Prostate gland (tissue), 2 donors: Measurements from ENCODE around the gene FAM184B. TPM values are rescaled to one million over a fixed set of nuclear protein-coding genes. Genes with fewer than 3 reads are reported as not detected.

Experiments
- DNase-seq: peaks from one replicate; pipeline ENCODE4 v3.0.0-alpha.2; 2019; ENCODE audit warnings: low spot score
- H3K27ac ChIP-seq, 2 donors: fragments of 200-600 bp; sonication (generic); 2 replicates each; pipeline ENCODE4 v1.5.1; 2017 to 2019
- H3K27me3 ChIP-seq: fragments of 200-600 bp; sonication (generic); replicated peaks from 2 replicates; pipeline ENCODE4 v1.5.1; 2019; ENCODE audit not compliant: insufficient read depth
- H3K36me3 ChIP-seq, 2 donors: fragments of 200-600 bp; sonication (generic); 1 replicate in 1 of 2; 2 replicates in 1 of 2; pipeline versions ENCODE4 v1.5.1 to v1.8.1; 2017 to 2019
- H3K4me1 ChIP-seq: fragments of 200-600 bp; sonication (generic); replicated peaks from 2 replicates; pipeline ENCODE4 v1.5.1; 2019
- H3K4me3 ChIP-seq, 2 donors: fragments of 200-600 bp; sonication (generic); 2 replicates each; pipeline ENCODE4 v1.5.1; 2017 to 2019
- H3K9me3 ChIP-seq: fragments of 200-600 bp; sonication (generic); 2 replicates; pipeline ENCODE4 v1.5.1; 2017
- POLR2A ChIP-seq: fragments of 450-650 bp; IDR thresholded peaks from one replicate; pipeline ENCODE4 v1.6.1; 2016; ENCODE audit warnings: antibody characterized with exemption, mild to moderate bottlenecking
- POLR2AphosphoS5 ChIP-seq: sonication (generic); formaldehyde crosslinking; IDR thresholded peaks from one replicate; pipeline ENCODE4 v1.6.1; 2017; ENCODE audit warnings: antibody characterized with exemption
- WGBS: methylation state at CpG from one replicate; pipeline ENCODE4 v1.1.5; 2018; 5-methylcytosine and 5-hydroxymethylcytosine counted together
- intact Hi-C: fragments of 100-400 bp; cut with DNase I; formaldehyde crosslinking; loops from one replicate; pipeline ENCODE4 v1.14.2; 2022
- total RNA-seq, 2 donors: library from RNA; depleted of rRNA; stranded (reverse); fragments of >200 nt; gene quantifications; one replicate each; pipeline ENCODE4 v1.1.0, GENCODE V29; 2016
- TF ChIP-seq, protein P1 (sequence below), 4 experiments: fragments of 200-600 bp in 2 of 4; fragments of 450-650 bp in 2 of 4; sonication (generic) in 2 of 4; IDR thresholded peaks; 1 replicate in 3 of 4; 2 replicates in 1 of 4; pipeline ENCODE4 v1.5.1; 2016 to 2019; ENCODE audit warnings: antibody characterized with exemption in 4 of 4, mild to moderate bottlenecking in 2 of 4, moderate library complexity in 2 of 4

Gene FAM184B
- total RNA-seq, 2 donors from 2014 or later: 0.09 to 0.34 TPM

DNA sequence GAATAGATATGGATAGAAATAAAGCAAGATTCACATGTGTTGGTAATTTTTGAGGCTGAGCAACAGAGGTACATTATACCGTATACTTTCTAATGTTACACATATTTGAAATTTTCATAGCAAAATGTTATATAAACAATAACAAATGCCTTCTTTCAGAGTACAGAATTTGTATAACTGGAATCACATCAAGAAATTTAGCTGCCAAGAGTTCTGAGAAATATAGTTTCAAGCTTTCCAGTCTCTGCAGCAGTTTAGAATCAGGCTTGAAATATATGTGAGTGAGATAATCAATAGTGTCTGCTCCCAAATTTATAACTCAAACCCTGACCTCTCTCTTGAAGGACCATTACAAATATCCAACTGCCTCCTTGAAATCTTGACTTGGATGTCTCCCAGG lies 23.8 kb downstream of the FAM184B start:
- no peak for TF ChIP-seq POLR2AphosphoS5
- TF ChIP-seq, protein P1, sequence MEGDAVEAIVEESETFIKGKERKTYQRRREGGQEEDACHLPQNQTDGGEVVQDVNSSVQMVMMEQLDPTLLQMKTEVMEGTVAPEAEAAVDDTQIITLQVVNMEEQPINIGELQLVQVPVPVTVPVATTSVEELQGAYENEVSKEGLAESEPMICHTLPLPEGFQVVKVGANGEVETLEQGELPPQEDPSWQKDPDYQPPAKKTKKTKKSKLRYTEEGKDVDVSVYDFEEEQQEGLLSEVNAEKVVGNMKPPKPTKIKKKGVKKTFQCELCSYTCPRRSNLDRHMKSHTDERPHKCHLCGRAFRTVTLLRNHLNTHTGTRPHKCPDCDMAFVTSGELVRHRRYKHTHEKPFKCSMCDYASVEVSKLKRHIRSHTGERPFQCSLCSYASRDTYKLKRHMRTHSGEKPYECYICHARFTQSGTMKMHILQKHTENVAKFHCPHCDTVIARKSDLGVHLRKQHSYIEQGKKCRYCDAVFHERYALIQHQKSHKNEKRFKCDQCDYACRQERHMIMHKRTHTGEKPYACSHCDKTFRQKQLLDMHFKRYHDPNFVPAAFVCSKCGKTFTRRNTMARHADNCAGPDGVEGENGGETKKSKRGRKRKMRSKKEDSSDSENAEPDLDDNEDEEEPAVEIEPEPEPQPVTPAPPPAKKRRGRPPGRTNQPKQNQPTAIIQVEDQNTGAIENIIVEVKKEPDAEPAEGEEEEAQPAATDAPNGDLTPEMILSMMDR (IDR thresholded peaks at IDR 0.05): no peak
- TF ChIP-seq POLR2A: no peak
- no peaks in the 10 kb centered on the region for H3K36me3 ChIP-seq
- no peak overlapping the region for H3K4me3 ChIP-seq
- 40% methylated on average over 1 of the region's 1 CpG for WGBS
- intact Hi-C loops: no loop called here
- no peak for DNase-seq
- H3K27ac ChIP-seq: no peak overlapping the region
- H3K27me3 ChIP-seq: no peaks in the 10 kb centered on the region
- no peaks in the 10 kb centered on the region for H3K9me3 ChIP-seq
- H3K4me1 ChIP-seq: no peaks in the 10 kb centered on the region

DNA sequence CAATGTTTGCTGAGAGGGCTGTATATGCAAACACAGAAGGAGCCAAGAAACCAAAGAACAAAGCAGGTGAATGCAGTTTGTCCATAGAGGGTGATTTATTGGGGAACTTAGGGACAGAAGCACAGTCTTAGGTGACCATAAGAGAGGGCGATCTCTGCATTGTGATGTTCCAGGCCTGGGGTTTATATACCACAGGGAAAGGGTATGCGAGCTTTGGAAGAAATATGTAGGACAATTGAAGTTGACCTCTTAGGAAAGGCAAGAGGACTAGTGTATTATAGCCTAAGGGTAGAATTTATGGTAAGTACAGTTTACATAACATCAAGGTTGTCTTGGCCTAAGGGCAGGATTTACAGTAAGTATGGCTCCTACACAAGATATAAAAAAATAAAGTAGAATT lies 27.8 kb downstream of the FAM184B start:
- Histone ChIP-seq H3K27ac (no peak overlapping the region), H3K4me1 (no peaks in the 10 kb centered on the region), H3K9me3 (no peaks in the 10 kb centered on the region), H3K27me3 (no peaks in the 10 kb centered on the region), H3K4me3 (no peak overlapping the region), H3K36me3 (no peaks in the 10 kb centered on the region)
- WGBS: 93% methylated on average over 2 of the region's 2 CpGs
- DNase-seq: no peak
- intact Hi-C loops: no loop called here
- no peak for TF ChIP-seq POLR2A
- TF ChIP-seq POLR2AphosphoS5: no peak
- TF ChIP-seq, protein P1 (IDR thresholded peaks at IDR 0.05): no peak

- DNase-seq: no peak
- no peaks in the 10 kb centered on the region for H3K9me3 ChIP-seq
- no peak overlapping the region for H3K4me3 ChIP-seq
- H3K4me1 ChIP-seq: no peaks in the 10 kb centered on the region
- TF ChIP-seq, protein P1 (IDR thresholded peaks at IDR 0.05): no peak
- TF ChIP-seq POLR2A (no peak), POLR2AphosphoS5 (no peak)
- H3K27ac ChIP-seq: no peak overlapping the region
- WGBS: 46% methylated on average over 4 of the region's 4 CpGs
- H3K36me3 ChIP-seq: no peaks in the 10 kb centered on the region
- no peaks in the 10 kb centered on the region for H3K27me3 ChIP-seq
- intact Hi-C loops: no loop called here
Observed at GRCh38 chr4:17740702-17741101, 40.7 kb downstream of the FAM184B start.

DNA sequence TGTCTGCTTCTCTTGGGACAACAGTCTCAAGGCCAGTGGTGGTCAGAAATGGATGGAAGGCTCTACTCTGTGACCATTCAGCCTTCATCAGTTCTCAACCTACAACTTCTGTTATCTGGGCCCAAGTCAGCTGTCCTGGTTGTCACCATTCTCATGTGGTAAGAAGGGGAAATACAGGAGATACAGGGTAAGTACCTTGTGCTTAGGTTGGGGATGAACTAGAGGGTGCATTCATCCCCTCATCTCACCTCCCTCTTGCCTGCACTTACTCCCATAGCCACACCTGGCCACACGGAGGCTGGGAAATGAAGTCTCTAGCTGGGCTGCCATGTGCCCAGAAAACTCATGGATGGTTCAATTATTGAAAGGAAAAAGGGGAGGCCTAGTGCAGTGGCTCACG lies 44.9 kb downstream of the FAM184B start:
- Histone ChIP-seq H3K4me3 (no peak overlapping the region), H3K36me3 (no peaks in the 10 kb centered on the region), H3K27me3 (no peaks in the 10 kb centered on the region), H3K27ac (no peak overlapping the region), H3K4me1 (no peaks in the 10 kb centered on the region), H3K9me3 (no peaks in the 10 kb centered on the region)
- DNase-seq: no peak
- intact Hi-C loops: no loop called here
- TF ChIP-seq POLR2AphosphoS5: no peak
- TF ChIP-seq, protein P1 (IDR thresholded peaks at IDR 0.05): no peak
- TF ChIP-seq POLR2A: no peak
- 82% methylated on average over 2 of the region's 2 CpGs for WGBS

DNA sequence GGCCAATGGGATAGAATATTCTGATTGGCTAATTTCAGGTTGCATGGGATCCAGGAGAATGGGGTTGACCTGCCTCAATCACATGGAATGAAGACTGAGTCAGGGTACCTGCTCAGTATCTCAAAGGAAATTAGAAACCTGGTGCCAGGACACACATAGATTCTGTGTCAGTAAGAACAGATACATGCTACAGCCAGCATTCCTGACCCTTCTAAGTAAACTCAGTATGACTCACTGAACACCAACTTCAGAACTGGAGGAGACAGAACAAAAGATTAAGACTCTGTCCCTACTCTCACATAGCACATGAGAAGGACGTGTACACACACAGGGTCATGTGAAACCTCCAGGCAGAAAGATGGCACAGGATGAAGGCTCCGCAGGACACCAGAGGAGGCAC lies 54.5 kb downstream of the FAM184B start:
- Histone ChIP-seq H3K9me3 (no peaks in the 10 kb centered on the region), H3K4me1 (no peaks in the 10 kb centered on the region), H3K4me3 (no peak overlapping the region), H3K27ac (no peak overlapping the region), H3K27me3 (no peaks in the 10 kb centered on the region), H3K36me3 (no peaks in the 10 kb centered on the region)
- no peak for DNase-seq
- WGBS: 74% methylated on average over 2 of the region's 2 CpGs
- TF ChIP-seq POLR2AphosphoS5 (no peak), POLR2A (no peak)
- TF ChIP-seq, protein P1 (IDR thresholded peaks at IDR 0.05): no peak
- intact Hi-C loops: no loop called here
